ENCODE results near the gene NINL.
"Not testable (repeated sequence)": the region's sequence is repeated elsewhere in the genome, so short reads cannot be mapped to it uniquely, and the experiment has no call there.

The NINL gene

DNA sequence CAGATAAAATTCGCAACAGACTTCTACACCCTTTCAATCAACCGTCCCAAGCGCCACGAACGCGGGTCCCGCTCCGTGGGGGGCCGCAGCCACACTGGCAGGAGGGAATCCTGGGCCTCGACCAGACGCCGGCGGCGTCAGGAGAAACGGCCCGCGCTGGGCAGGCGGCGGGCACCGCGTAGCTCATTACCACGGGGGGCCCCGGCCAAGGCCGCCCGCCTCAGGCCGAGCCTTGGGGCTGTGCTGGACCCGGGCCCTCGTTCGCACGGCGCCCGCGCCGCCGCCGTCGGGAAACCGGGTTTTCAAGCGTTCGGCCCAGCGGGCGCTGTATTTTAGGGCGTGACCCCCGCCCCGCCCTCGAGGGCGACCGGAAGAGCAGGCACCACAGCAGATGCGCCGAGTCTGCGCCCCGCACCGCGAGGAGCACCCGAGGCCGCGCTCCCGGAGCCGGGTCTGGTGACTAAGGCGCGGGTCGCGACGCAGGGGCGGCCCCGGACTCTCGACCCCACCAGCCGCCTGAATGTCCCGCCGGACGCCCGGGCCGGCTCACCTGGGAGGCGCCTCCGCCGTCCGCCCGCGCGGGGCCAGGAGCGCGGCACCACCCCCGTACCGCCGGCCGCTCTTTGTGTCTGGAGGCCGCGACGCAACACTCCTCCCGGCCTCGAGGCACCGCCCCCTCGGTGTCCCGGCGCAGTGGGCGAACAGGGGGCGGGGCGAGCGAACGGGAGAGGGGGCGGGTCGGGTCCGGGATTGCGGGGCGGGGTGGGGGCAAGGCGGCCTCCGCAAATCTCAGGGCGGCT is at the start of gene NINL:
Gene NINL, minus strand, starts transcription at position 627 of the 800 bp plus-strand sequence. CDS start 58,944 bp downstream, outside the sequence.
- peak; percentile 50 for DNase-seq

DNA sequence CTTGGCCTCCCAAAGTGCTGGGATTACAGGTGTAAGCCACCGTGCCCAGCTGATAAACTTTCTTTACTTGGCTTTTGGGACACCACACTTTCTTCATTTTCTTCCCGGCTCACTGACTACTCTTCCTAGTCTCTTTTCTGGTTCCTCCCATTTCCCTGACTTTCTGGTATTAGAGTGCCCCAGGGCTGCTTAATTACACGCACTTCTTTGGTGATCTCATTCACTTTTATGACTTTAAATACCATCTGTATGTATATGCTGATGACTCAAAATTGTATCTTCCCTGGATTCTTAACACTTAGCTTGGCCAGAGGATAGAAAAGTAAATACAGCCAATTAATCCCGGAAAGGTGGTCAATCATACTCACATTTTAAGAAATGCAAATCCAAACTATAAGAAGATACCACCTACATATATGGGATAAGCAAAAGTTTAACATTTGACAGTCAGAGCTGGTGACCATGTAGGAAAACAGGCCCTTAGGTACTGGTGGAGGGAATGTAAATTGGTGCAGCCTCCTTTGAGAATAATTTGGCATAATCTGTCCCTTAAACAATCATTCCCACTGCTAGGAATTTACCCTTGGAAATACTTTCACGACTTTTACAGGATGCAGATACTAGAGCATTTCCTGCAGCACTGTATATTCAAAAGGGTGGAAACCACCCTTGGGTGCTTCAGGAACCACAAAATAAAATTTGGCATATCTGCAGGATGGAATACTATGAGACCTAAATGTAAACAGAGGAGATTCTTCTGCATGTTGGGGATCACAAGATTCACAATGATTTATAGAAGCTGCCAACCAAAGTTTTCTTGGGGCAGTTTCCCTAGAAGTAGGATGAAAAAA is 47.8 kb upstream of the NINL start:
- no peak for DNase-seq

DNA sequence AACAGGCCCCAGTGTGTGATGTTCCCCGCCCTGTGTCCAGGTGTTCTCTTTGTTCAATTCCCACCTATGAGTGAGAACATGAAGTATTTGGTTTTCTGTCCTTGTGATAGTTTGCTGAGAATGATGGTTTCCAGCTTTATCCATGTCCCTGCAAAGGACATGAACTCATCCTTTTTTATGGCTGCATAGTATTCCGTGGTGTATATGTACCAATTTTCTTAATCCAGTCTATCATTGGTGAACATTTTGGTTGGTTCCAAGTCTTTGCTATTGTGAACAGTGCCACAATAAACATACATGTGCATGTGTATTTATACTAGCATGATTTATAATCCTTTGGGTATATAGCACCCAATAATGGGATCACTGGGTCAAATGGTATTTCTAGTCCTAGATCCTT is 45.3 kb upstream of the NINL start:
- DNase-seq, result not testable (repeated sequence)

DNA sequence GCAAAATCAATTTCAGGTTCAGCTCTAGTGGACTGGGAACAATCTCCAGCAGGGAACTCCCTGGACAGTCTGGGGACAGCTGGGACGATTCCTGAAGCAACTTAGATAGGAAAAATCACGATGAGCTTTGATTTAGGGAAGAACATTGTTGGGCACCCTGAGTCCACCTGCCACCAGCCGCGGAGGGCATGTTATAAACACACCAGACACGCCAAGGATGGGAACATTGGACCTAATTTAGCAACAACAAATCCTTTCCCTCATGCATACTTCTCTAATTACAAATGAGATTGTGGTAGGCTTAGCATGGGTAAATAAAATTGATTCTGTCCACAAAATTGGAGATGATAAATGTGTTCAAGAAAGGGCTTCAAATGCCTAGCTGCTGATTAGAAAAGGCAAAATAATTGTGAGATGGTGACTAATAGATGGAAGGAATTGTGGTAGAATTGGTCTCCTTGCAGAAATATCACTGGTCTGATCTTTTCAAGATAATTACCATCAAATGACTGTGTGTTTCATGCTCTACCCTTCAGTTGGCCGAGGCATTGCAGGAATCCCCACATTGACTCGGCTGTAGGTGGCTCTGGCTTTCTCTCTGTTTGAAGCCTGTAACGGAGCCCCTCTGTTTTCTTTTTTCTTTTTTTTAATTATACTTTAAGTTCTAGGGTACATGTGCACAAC is 44.6 kb upstream of the NINL start:
- DNase-seq, result no peak

DNA sequence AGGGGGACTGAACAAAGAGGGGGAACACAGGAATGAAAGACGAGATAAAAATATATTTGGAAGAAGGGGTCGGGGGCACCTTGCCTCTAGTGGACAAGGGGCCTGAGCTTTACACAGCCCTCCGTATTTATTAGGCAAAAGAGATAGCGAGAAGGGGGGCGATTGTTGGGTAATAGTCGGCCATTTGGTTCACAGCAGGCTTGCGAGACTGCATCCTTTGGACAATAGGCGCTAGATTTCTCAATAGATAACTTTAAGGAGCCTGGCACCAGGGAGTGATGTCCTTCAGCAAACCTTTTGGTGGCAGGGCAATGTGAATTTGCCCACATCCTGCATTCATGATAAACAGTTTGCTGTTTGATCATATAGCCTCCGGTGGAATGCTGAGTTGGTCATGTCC is 41.4 kb upstream of the NINL start:
- no peak for DNase-seq

DNA sequence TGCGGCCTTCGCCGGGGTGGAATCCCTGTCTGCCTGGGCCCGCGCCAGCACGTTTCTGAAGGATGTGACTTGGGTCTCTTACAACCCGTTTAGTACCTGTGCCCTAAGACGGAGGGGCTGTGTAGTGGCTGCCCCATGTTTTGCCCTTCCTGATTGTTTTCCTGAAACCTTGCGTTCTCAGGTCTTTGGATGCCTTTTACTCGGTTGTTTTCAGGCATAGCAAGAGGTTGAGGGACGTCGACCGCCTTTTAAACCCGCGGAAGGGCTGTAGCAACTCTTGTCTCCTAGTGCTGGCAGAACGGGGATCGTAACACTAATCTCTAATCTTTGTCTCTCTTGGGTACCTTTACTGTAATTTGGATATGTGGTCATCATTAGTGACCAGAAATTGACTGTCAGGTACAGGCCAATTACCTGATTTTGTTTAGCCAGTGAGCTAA is 39.2 kb upstream of the NINL start:
- DNase-seq, result no peak

DNA sequence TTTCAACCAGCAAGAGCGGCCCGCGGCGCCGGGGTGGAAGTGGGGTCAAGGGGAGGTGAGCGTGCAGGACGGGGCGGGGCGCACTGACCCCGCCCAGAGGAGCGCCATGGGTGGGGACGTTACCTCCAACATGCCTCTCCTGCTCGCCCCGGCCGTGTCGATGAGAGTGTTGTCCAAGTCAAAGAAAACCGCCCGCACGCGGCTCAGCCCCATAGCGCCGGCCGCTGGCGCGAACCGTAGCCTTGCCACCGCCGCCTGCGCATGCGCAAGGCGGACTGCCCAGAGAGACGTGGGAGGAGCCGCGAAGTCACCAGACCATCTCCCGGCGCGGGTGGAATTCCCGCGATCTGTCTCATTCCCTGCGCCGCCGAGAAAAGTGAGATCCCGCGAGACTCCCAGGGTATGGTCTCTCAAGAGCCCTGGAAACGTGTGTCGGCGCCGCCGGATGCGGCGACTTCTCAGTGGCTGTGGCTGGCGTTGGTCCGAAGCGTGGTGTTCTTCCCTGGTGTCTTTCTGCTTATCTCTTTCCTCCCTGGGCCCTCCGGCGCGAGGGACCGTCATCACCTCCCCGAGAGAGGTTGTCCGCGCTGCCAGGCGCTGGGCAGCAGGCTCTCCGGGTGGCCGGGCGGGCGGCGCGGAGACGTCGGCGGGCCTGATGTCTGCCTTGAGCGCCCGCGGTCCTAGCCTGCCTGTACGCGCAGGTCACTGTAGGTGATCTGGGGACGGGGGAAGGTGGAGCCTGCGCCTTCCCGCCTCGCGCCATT is 38.6 kb upstream of the NINL start, which contains the start of gene NANP:
Gene NANP, minus strand, starts transcription at position 279 of the 764 bp plus-strand sequence. Its CDS starts 66 bp downstream, at position 213.
- peak; percentile 98 for DNase-seq

DNA sequence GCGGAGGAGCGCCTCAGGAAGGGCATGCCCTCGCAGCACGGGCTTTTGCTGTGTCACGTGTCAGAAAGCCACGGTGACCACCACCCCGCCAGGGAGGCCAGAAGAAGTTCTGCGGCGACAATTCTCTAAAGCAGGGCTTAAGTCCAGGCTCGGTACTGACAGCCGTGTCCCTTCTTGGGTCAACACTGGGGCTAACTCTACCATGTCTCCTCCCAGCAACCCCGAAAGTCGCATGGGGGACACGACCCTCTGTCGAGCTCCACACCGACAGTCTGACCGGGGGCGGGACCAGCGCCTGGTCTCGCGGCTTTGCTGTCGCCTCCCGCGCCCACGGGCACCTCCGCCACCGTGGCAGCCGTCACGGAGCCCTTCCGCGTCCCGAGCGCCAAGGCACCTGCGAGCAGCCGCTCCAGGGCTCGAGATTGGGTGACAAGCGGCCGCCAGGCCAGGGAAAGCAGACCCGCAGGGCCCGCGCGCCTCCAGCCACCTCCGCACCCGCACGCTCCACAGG is 37.9 kb upstream of the NINL start:
- DNase-seq, result peak; percentile 22

DNA sequence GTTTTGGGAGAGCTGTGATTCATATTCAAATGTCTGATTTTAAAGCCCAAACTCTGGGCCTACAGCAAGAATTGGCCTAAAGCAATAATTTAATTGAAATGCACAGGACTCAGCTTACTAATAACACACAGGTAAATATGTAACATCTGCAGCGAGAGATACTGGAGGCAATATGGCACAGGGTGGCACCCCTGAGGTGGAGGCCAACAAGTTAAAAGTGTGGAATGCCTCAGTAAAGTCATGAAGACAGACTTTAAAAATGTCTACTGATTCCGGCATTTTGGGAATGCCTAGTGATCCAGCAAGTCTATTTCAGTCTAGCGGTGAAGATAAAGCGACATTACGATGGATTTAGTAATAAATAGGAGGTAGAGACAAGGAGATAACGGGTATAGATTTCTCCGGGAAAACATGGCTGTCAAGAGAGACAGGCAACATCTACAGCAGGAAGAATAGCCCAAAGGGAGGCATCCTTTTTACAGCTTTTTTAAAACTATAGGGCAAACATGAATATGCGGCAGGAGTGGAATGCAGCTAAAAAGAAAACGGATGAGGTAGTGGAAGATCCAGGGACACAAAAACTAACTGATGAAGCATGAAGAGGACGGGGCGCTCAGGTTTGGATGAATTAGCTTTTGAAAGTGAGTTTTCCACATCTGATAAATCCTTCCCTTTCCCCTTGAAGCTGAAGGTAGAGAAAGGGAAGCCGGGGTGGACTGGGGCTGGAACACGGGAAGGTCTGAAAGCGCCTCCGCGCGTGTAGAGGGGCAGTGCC is 37.3 kb upstream of the NINL start:
- no peak for DNase-seq

DNA sequence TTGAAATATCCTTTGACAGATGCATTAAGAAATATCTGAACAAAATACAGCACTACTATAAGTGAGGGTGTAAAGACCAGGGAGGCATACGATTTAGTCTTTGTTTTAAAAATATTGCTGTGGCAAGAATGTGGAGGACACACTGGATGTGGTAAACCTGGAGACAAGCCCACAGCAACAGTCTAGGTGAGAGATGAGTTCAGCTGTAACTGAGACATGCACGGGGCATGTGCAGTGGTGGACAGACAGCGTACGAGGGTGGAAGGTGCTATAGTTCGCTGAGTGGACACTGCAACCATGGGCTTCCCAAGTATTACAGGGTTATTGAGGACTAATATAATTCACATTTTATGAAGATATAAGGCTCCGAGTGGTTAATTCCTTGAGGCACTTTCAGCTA is 36.7 kb upstream of the NINL start:
- no peak for DNase-seq

DNA sequence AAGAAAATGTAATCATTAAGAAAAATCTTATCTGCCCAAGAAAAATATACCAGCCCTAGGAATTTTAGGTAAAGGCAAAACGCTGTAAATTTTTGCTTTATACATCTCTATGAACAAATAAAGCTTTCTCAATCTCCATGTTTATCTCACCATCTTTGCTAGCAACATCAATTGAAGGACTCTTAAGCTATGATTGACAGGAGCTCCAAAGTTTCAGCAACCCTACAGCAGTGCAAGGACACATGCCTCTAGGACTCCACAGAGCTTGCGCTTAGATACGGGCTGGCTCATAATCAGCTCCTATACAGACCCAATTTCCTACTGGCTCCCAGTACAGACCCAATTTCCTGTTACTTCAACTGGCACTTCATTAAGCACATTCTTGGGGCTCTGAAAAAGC is 34.2 kb upstream of the NINL start:
- DNase-seq, result no peak

DNA sequence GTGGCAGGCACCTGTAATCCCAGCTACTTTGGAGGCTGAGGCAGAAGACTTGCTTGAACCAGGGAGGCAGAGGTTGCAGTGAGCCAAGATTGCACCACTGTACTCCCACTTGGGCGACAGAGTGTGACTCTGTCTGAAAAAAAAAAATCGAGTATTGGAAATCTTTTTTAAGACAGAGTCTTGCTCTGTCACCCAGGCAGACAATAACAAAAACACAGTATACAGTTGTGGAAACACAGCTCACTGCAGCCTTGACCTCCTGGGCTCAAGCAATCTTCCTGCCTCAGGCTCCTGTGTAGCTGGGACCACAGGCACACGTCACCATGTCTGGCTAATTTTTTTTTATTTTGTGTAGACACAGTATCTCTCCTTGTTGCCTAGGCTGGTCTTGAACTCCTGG is 23.4 kb upstream of the NINL start:
- no peak for DNase-seq

DNA sequence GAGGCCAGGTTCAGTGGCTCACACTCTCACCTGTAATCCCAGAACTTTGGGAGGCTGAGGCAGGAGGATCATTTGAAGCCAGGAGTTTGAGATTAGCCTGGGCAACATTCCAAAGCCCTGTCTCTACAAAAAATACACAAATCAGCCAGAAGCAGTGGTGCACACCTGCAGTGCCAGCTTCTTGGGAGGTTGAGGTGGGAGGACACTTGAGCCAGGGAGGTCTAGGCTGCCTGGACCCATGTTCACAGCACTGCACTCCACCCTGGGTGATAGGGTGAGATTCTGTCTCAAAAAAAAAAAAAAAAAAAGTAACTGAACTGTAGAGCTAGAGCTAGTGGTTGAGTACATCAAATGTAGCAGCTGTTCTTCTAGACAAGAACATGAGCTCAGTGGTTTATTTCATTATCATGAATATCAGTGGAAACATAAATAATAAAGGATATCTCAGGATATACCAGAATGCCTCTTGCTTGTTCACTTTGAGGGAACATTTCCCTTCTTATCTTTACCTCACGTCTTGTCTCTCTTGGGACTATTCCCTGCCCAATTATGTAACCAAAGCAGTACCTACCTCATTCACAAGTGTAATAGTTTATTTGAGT is 20.9 kb upstream of the NINL start:
- DNase-seq, result no peak

DNA sequence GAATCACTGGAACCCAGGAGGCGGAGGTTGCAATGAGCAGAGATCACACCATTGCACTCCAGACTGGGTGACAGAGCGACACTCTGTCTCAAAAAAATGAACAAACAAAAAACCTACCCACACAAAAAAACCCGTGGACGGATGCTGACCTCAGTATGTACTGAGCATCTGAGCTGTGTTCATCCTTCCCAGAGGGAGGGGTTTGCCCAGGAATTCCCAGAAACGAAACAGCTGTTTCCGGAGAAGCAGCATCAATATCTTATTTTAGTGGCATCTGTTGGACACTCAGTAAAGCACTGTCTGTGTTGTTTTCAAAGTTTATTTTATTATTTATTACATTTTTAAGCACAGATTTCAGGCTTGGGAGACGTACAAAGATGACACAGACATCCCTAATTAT is 19.8 kb upstream of the NINL start:
- no peak for DNase-seq

DNA sequence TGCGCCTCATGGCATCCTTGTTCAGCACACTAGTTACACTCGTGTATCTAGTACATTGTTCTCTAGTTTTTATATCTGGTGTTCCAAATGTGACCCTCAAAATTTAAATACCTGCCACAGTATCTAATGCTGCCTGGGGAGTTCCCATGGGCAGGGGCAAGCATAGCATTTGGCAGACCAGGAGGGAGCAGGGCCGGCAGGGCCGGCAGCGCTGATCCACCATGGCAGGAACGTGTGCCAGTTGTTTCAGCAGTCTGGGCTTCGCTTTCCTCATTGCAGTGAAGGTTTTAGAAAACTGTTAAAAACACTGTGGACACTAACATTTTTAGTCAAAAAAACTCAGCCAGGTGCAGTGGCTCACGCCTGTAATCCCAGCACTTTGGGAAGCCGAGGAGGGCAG is 19.3 kb upstream of the NINL start:
- no peak for DNase-seq

DNA sequence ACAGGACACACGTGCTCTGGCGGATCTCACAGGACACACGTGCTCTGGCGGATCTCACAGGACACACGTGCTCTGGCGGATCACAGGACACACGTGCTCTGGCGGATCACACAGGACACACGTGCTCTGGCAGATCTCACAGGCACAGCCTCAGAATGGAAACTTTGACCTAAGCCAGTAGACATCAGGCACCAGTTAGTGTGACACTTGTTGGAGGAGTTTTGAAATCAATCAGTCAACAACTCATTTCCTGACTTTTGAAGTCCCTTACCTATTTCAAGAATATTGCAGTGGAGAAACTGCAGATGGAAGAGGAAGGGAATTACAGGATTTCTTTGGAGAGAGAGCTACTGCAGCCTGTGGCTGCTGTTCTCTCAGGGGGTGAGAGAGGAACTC is 17.6 kb upstream of the NINL start:
- DNase-seq, result not testable (repeated sequence)

DNA sequence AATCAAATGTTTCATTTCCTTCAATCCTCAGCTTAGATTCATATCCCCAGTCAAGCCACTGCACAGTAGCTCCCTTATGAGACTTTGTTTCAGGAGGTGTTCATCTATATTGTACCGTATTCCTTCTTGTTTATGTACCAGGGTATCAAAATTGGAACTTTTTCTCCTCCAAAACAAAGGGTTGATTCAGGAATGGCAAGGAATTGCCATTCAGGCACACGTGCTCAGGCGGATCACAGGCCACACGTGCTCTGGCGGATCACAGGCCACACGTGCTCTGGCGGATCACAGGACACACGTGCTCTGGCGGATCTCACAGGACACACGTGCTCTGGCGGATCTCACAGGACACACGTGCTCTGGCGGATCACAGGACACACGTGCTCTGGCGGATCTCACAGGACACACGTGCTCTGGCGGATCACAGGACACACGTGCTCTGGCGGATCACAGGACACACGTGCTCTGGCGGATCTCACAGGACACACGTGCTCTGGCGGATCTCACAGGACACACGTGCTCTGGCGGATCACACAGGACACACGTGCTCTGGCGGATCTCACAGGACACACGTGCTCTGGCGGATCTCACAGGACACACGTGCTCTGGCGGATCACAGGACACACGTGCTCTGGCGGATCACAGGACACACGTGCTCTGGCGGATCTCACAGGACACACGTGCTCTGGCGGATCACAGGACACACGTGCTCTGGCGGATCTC is 17.0 kb upstream of the NINL start:
- DNase-seq, result not testable (repeated sequence)

DNA sequence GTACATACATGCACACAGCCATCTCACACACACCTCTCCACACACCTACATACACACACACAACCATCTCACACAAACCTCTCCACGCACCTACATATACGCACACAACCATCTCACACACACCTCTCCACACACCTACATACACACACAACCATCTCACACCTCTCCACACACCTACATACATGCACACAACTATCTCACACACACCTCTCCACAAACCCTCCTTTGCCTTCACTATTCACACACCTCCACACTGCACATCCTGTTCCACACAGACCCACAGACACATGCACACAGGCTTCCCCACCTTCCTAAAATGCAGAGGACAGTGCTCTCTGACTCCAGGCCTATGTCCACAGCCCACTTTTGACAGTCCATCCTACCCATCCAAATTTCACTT is 16.3 kb upstream of the NINL start:
- DNase-seq, result no peak

DNA sequence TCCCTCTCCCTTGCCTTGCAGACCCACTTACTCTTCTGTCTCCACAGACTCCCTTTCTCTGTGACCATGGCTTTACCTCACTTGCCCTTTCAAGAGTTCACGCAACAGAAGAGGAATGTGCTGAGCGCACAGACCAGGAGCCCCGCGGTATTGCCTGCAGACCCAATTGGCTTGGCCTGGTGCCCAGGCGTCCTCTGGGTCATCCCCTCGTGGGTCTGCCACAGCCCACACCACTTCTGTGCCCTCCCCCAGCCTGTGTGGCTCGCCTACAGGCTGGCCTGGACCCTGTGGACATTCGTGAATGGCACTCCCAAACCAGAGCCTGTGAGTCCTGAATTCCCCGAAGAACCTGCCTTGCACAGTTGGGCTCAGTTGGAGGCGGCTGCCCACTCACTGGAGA is 15.3 kb upstream of the NINL start:
- DNase-seq, result no peak

DNA sequence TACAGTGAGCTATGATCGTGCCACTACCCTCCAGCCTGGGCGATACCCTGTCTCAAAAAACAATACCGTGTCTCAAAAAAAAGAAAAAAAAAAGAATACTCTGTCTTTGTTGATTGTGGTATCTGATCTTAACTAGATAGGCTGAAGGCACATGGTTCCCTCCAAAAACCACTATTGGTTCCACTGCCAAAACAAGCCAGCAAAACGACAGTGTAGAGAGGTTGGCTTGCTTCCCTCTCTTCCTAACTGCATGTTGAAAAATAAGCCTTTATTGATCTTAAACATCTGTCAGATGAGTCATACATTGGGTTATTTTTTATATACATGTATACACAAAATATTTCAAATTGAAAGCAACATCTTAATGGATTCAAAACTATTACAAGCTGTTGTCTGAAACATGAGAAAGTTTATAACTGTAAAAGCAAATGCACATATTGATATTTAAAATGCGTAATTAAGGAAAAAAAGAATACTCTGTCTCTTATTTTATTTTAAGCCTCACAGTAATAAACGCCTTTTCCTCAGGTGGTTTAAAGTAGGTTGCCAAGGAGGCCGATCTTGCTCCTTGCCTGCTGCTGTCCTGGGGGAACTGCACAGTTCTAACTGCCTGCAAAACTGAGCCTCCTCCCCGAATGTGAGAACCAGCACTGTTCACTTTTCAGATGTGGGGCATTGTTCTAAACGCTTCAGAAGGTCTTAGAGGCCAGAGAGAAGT is 7.0 kb upstream of the NINL start:
- DNase-seq, result peak; percentile 1
